Tibial artery (tissue), 4 donors: ENCODE measurements around the gene CINP.
"Not testable (repeated sequence)": the region's sequence is repeated elsewhere in the genome, so short reads cannot be mapped to it uniquely, and the experiment has no call there.

ENCODE experiments used
- DNase-seq, 2 donors: peaks; one replicate each; pipeline ENCODE4 v3.0.0-alpha.2; 2019
- H3K27ac ChIP-seq, 2 donors: fragments of 200-600 bp; sonication (generic) in 1 of 2; 1 replicate in 1 of 2; 2 replicates in 1 of 2; pipeline ENCODE4 v1.5.1; 2018 to 2019; ENCODE audit warnings: mild to moderate bottlenecking in 1 of 2
- H3K27me3 ChIP-seq, 2 donors: fragments of 200-600 bp; sonication (generic) in 1 of 2; one replicate each; pipeline versions ENCODE4 v1.5.1 to v1.6.0; 2016 to 2019
- H3K36me3 ChIP-seq, 3 donors: fragments of 200-600 bp; sonication (generic) in 2 of 3; one replicate each; pipeline ENCODE4 v1.5.1; 2016 to 2019; ENCODE audit warnings: mild to moderate bottlenecking in 2 of 3
- H3K4me1 ChIP-seq, 4 donors: fragments of 200-600 bp; sonication (generic) in 2 of 4; 1 replicate in 3 of 4; 2 replicates in 1 of 4; pipeline ENCODE4 v1.5.1; 2016 to 2019
- H3K4me3 ChIP-seq, 2 donors: fragments of 200-600 bp; sonication (generic) in 1 of 2; 1 replicate in 1 of 2; 2 replicates in 1 of 2; pipeline ENCODE4 v1.5.1; 2018 to 2019; ENCODE audit warnings: mild to moderate bottlenecking in 2 of 2
- H3K9me3 ChIP-seq, 3 donors: fragments of 200-600 bp; sonication (generic) in 1 of 3; one replicate each; pipeline ENCODE4 v1.5.1; 2016 to 2019
- intact Hi-C: fragments of 100-400 bp; cut with DNase I; formaldehyde crosslinking; loops from one replicate; pipeline ENCODE4 v1.15.0; 2023; ENCODE audit warnings: low total_unique reads
- TF ChIP-seq, protein P1 (sequence below), 2 experiments: fragments of 200-600 bp in 1 of 2; fragments of 450-650 bp in 1 of 2; IDR thresholded peaks; one replicate each; pipeline ENCODE4 v1.5.1; 2017 to 2019; ENCODE audit warnings: antibody characterized with exemption in 2 of 2, mild to moderate bottlenecking in 1 of 2, moderate library complexity in 1 of 2

CINP gene

DNA sequence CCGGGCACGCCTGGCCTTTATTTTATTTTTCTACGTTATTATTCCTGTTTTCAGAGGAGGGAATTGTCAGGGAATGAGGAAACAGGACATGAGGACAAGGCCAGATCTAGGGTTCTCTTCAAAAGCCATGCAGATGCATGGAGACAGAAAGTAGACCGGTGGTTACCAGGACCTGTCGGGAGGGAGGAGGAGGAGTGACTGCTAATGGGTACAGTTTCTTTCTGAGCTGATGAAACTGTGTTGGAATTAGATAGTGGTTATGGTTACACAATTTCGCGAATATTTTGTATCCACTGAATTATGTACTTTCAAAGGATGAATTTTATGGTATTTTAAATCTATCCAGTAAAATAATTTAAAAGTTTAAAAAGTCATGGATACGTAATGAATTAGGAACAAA, 31.9 kb downstream of the CINP start:
- TF ChIP-seq, protein P1, sequence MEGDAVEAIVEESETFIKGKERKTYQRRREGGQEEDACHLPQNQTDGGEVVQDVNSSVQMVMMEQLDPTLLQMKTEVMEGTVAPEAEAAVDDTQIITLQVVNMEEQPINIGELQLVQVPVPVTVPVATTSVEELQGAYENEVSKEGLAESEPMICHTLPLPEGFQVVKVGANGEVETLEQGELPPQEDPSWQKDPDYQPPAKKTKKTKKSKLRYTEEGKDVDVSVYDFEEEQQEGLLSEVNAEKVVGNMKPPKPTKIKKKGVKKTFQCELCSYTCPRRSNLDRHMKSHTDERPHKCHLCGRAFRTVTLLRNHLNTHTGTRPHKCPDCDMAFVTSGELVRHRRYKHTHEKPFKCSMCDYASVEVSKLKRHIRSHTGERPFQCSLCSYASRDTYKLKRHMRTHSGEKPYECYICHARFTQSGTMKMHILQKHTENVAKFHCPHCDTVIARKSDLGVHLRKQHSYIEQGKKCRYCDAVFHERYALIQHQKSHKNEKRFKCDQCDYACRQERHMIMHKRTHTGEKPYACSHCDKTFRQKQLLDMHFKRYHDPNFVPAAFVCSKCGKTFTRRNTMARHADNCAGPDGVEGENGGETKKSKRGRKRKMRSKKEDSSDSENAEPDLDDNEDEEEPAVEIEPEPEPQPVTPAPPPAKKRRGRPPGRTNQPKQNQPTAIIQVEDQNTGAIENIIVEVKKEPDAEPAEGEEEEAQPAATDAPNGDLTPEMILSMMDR (IDR thresholded peaks at IDR 0.05) = no peak
- no peak for DNase-seq
- intact Hi-C loops = no loop called here
- Histone ChIP-seq H3K9me3 (no peaks in the 10 kb centered on the region), H3K4me1 (no peaks in the 10 kb centered on the region), H3K4me3 (no peak overlapping the region), H3K27ac (no peak overlapping the region), H3K27me3 (no peaks in the 10 kb centered on the region), H3K36me3 (peaks cover 40 to 54% (median 40%) of the 10 kb centered on the region in 3 donors)

DNA sequence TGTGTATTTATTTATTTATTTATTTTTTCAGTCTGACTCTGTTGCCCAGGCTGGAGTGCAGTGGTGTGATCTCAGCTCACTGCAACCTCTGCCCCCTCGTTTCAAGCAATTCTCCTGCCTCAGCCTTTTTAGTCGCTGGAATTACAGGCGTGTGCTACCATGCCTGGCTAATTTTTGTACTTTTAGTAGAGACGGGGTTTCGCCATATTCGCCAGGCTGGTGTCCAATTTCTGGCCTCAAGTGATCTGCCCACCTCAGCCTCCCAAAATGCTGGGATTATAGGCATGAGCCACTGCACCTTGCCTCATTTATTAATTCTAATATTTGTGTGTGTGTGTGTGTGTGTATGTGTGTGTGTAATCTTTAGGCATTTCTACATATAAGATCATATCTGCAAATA, 33.3 kb downstream of the CINP start:
- H3K4me3 ChIP-seq, H3K27ac ChIP-seq, intact Hi-C loops, H3K9me3 ChIP-seq, H3K4me1 ChIP-seq, DNase-seq, H3K27me3 ChIP-seq: not testable (repeated sequence)
- peaks cover 28 to 45% (median 32%) of the 10 kb centered on the region in 3 donors for H3K36me3 ChIP-seq

DNA sequence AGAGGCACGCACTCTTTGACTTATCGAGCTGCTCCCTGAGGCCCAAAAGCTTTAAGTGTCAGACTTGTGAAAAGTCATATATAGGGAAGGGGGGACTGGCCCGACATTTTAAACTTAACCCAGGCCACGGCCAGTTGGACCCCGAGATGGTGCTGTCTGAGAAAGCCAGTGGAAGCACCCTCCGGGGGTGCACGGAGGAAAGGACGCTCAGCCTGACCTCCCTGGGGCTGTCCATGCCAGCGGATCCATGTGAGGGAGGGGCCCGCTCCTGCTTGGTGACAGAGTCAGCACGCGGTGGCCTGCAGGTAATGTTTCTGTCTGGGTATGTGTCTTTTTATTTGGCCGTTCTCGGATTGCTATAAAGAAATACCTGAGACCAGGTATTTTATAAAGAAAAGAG, 36.1 kb downstream of the CINP start:
- H3K27ac ChIP-seq = no peak overlapping the region
- H3K27me3 ChIP-seq = no peaks in the 10 kb centered on the region
- intact Hi-C loops = no loop called here
- no peaks in the 10 kb centered on the region for H3K9me3 ChIP-seq
- TF ChIP-seq, protein P1 (IDR thresholded peaks at IDR 0.05) = no peak
- H3K4me1 ChIP-seq = peaks cover 0 to 6% (median 5%) of the 10 kb centered on the region in 4 donors
- peaks cover 7 to 23% (median 14%) of the 10 kb centered on the region in 3 donors for H3K36me3 ChIP-seq
- DNase-seq = no peak
- H3K4me3 ChIP-seq = no peak overlapping the region

DNA sequence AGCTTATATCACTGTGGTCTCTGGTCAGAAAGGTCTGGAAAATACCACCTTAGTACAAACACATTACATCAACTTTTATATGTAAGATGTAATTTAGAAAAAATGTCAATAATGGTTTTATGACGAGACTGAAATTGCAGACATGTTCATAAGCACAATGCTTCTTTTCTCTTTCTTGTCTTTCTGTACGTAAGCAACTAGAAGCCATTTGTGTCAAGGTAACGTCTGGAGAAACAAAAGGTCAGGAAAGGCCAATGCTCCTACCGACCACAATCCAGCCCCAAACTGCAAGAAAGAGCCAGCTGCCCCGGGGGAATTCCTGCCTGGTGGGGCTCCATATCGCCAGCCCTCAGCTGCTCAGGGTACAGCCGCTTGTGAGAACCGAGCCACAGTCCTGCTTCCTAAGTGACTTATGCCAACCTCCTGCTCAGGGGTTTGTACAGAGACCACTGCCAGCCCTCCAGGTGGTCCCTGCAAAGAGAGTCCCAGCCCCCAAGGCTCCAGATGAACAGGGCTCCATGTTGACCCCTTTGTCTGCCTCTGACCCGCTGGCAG, 36.8 kb downstream of the CINP start:
- no peaks in the 10 kb centered on the region for H3K27me3 ChIP-seq
- intact Hi-C loops = no loop called here
- no peak for DNase-seq
- H3K9me3 ChIP-seq = no peaks in the 10 kb centered on the region
- peaks cover 0 to 9% (median 7%) of the 10 kb centered on the region in 4 donors for H3K4me1 ChIP-seq
- TF ChIP-seq, protein P1 (IDR thresholded peaks at IDR 0.05) = no peak
- H3K36me3 ChIP-seq = peaks cover 5 to 19% (median 14%) of the 10 kb centered on the region in 3 donors
- H3K27ac ChIP-seq = no peak overlapping the region
- no peak overlapping the region for H3K4me3 ChIP-seq

DNA sequence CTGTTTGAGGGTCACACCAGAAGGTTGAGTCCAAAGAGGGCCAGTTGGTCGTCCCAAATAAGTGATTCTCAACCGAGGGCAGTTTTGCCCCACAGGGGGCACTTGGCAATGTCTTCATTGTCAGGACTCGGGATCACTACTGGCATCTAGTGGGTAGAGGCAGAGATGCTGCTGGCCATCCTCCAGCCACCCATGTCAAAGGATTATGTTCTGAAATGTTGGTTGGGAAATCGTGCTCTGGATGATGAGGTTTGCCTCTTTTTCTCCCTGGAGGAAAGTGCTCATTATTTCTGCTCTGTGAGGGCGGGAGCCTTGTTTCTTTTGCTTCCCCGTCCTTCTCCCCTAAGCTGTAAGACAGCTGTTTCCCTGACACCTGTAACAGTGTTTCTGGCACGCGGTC, 39.6 kb downstream of the CINP start:
- no peak overlapping the region for H3K4me3 ChIP-seq
- DNase-seq = peak; percentile 84 to 88
- H3K36me3 ChIP-seq = peaks cover 5 to 19% (median 14%) of the 10 kb centered on the region in 3 donors
- intact Hi-C loops = no loop called here
- H3K9me3 ChIP-seq = no peaks in the 10 kb centered on the region
- H3K27ac ChIP-seq = peak overlapping the region; percentile 63 to 68
- TF ChIP-seq, protein P1 (IDR thresholded peaks at IDR 0.05) = peak; percentile 39 to 51
- H3K27me3 ChIP-seq = no peaks in the 10 kb centered on the region
- peaks cover 0 to 26% (median 21%) of the 10 kb centered on the region in 4 donors for H3K4me1 ChIP-seq

DNA sequence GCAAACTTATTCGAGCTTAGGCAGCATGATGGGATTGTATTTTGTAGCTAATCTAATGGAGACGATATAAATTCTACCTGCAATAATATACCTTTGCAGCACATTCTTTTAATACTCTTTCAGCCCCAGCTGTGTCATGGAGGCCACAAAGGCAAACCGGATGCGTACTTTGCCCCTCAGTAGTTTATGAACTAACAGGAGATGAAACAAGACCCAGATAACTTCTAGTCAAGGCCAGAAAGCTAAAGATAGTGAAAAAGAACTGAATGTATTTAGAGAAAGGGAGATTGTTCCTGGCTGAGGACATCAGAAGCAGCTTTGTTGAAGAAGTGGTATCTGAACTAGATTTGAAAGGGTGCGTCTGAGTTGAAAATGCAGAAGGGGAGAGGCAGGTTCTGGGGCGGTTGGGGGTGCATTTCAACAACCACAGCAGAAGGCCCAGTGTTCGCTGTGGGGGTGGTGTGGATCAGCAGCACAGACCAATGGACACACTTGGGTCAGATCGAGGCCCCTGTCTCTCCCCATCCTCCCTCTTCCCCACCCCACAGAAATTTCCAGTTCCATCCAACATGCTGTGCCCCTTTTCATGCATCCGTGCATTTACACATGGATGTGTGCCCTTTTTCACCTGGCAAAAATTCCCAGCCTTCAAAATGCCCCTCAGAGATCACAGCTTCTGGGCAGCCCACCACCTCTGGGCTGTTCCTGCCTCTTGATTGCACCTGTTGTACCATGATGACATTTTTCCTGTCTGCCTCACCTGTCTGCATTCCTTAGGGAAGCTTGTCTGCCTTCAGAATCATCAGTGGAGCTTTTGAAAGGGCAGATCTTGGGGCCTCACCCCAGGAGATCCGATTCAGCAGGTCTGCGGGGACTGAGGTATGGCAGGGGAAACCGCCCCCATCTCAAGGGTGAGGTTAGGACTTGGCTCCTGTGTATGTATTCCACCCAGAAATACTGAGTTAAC, 41.0 kb downstream of the CINP start:
- Histone ChIP-seq H3K27ac (no peak overlapping the region), H3K36me3 (peaks cover 5 to 18% (median 14%) of the 10 kb centered on the region in 3 donors), H3K4me3 (no peak overlapping the region), H3K27me3 (no peaks in the 10 kb centered on the region), H3K4me1 (peaks cover 0 to 32% (median 25%) of the 10 kb centered on the region in 4 donors), H3K9me3 (no peaks in the 10 kb centered on the region)
- no peak for DNase-seq
- intact Hi-C loops = no loop called here
- TF ChIP-seq, protein P1 (IDR thresholded peaks at IDR 0.05) = no peak
